H1 (cell line): Measurements from ENCODE around the gene SBNO2. TPM values are rescaled to one million over a fixed set of nuclear protein-coding genes. Genes with fewer than 3 reads are reported as not detected.

Experiments
- CTCF ChIA-PET: fragments of 300-600 bp; sonication (Branson Sonifier 250); formaldehyde crosslinking; loops from one replicate; lab custom pipeline; 2021; ENCODE audit not compliant: partially characterized antibody; lab: Charles Lee
- POLR2A ChIA-PET: fragments of 300-600 bp; sonication (Branson Sonifier 250); formaldehyde crosslinking; loops from one replicate; lab custom pipeline; 2021; ENCODE audit warnings: inconsistent platforms; ENCODE audit not compliant: partially characterized antibody; lab: Charles Lee
- DNase-seq, 2 experiments: peaks; one replicate each; pipeline versions ENCODE4 v3.0.0 to v3.0.0-alpha.2; 2010 to 2022; ENCODE audit warnings: low spot score in 2 of 2, low read depth in 1 of 2, mixed read lengths in 1 of 2
- FAIRE-seq: peaks from 2 replicates; lab custom pipeline; 2011; peaks lifted over from hg19 to GRCh38; lab: Jason Lieb, UNC
- H2AFZ ChIP-seq: 2 replicates; pipeline ENCODE4 v1.8.1; 2012; ENCODE audit warnings: low read length, inconsistent platforms
- H2AK5ac ChIP-seq: 2 replicates; pipeline ENCODE4 v1.6.1; 2013; ENCODE audit warnings: low read depth, low read length
- H2BK120ac ChIP-seq: replicated peaks from 2 replicates; pipeline ENCODE3; 2013; ENCODE audit warnings: low read depth, low read length, inconsistent platforms
- H2BK12ac ChIP-seq: 2 replicates; pipeline ENCODE4 v1.6.1; 2013; ENCODE audit warnings: low read depth, low read length
- H2BK15ac ChIP-seq: 2 replicates; pipeline ENCODE4 v1.6.1; 2013; ENCODE audit warnings: low read length
- H2BK20ac ChIP-seq: 2 replicates; pipeline ENCODE4 v1.6.1; 2013; ENCODE audit warnings: low read length
- H2BK5ac ChIP-seq: 2 replicates; pipeline ENCODE4 v1.6.1; 2013; ENCODE audit warnings: low read depth, low read length
- H3K14ac ChIP-seq: 2 replicates; pipeline ENCODE4 v1.6.1; 2013; ENCODE audit warnings: inconsistent platforms; ENCODE audit not compliant: insufficient read length
- H3K18ac ChIP-seq: 2 replicates; pipeline ENCODE4 v1.6.1; 2013; ENCODE audit warnings: low read length; ENCODE audit errors: extremely low read depth
- H3K23ac ChIP-seq: 2 replicates; pipeline ENCODE4 v1.6.1; 2013; ENCODE audit warnings: inconsistent platforms; ENCODE audit not compliant: insufficient read length
- H3K23me2 ChIP-seq: 2 replicates; pipeline ENCODE4 v1.6.1; 2013; ENCODE audit warnings: low read depth, low read length
- H3K27ac ChIP-seq: 2 replicates; pipeline ENCODE4 v1.6.1; 2011; ENCODE audit warnings: low read depth, low read length, inconsistent platforms
- H3K27me3 ChIP-seq, 4 experiments: replicated peaks in 1 of 4; 1 replicate in 1 of 4; 2 replicates in 3 of 4; pipeline versions ENCODE4 v1.6.1 to v1.8.1; 2011 to 2013; ENCODE audit warnings: low read length in 3 of 4, mild to moderate bottlenecking in 3 of 4, inconsistent platforms in 2 of 4, mixed read lengths in 2 of 4, moderate library complexity in 1 of 4; ENCODE audit not compliant: control insufficient read depth in 3 of 4, insufficient read depth in 3 of 4; ENCODE audit errors: extremely low read depth in 1 of 4
- H3K36me3 ChIP-seq, 4 experiments: 2 replicates each; pipeline versions ENCODE4 v1.6.1 to v1.8.1; 2011 to 2013; ENCODE audit warnings: mild to moderate bottlenecking in 4 of 4, low read length in 3 of 4, moderate library complexity in 2 of 4, control low read depth in 1 of 4, inconsistent platforms in 1 of 4; ENCODE audit not compliant: insufficient read depth in 4 of 4, control insufficient read depth in 2 of 4
- H3K4ac ChIP-seq: replicated peaks from 2 replicates; pipeline ENCODE3; 2013; ENCODE audit warnings: low read length, low read depth, mixed read lengths, inconsistent platforms; ENCODE audit not compliant: insufficient read length
- H3K4me1 ChIP-seq, 4 experiments: replicated peaks in 1 of 4; 1 replicate in 1 of 4; 2 replicates in 3 of 4; pipeline versions ENCODE4 v1.6.1 to v1.8.1; 2011 to 2013; ENCODE audit warnings: low read length in 3 of 4, inconsistent platforms in 2 of 4, mixed read lengths in 1 of 4; ENCODE audit not compliant: insufficient read depth in 4 of 4, control insufficient read depth in 3 of 4
- H3K4me2 ChIP-seq, 2 experiments: 2 replicates each; pipeline versions ENCODE4 v1.6.1 to v1.8.1; 2011 to 2013; ENCODE audit warnings: low read depth in 2 of 2, low read length in 2 of 2, control low read depth in 1 of 2, inconsistent platforms in 1 of 2, mild to moderate bottlenecking in 1 of 2; ENCODE audit not compliant: insufficient read depth in 1 of 2
- H3K4me3 ChIP-seq, 4 experiments: fragments of 200-600, 300-600 bp in 1 of 4; sonication (generic), shearing (Covaris generic), sonication (Bioruptor Twin) in 1 of 4; 2 replicates each; pipeline versions ENCODE4 v1.5.1 to v1.8.1; 2011 to 2016; ENCODE audit warnings: low read length in 4 of 4, low read depth in 3 of 4, control low read depth in 2 of 4, inconsistent platforms in 2 of 4, mild to moderate bottlenecking in 2 of 4, mixed read lengths in 1 of 4, moderate library complexity in 1 of 4; ENCODE audit not compliant: insufficient read depth in 2 of 4; ENCODE audit errors: extremely low read depth in 1 of 4
- H3K56ac ChIP-seq: replicated peaks from 2 replicates; pipeline ENCODE3; 2013; ENCODE audit warnings: low read depth, mild to moderate bottlenecking, mixed read lengths, low read length, inconsistent platforms; ENCODE audit not compliant: insufficient read length
- H3K79me1 ChIP-seq: 2 replicates; pipeline ENCODE4 v1.6.1; 2013; ENCODE audit warnings: low read depth, low read length, control low read depth
- H3K79me2 ChIP-seq, 2 experiments: 2 replicates each; pipeline versions ENCODE4 v1.6.1 to v1.8.1; 2012 to 2013; ENCODE audit warnings: low read length in 2 of 2, mild to moderate bottlenecking in 2 of 2, inconsistent platforms in 1 of 2; ENCODE audit not compliant: insufficient read depth in 2 of 2, control insufficient read depth in 1 of 2
- H3K9ac ChIP-seq, 4 experiments: replicated peaks in 1 of 4; 1 replicate in 1 of 4; 2 replicates in 3 of 4; pipeline versions ENCODE4 v1.6.1 to v1.8.1; 2011 to 2013; ENCODE audit warnings: low read depth in 3 of 4, low read length in 3 of 4, control low read depth in 2 of 4, mild to moderate bottlenecking in 2 of 4, moderate library complexity in 2 of 4, inconsistent platforms in 1 of 4; ENCODE audit errors: extremely low read depth in 1 of 4
- H3K9me3 ChIP-seq, 2 experiments: 2 replicates each; pipeline versions ENCODE4 v1.6.1 to v1.8.1; 2012 to 2013; ENCODE audit warnings: mild to moderate bottlenecking in 2 of 2, moderate library complexity in 2 of 2, control low read depth in 1 of 2, inconsistent platforms in 1 of 2, low read depth in 1 of 2, low read length in 1 of 2, mixed read lengths in 1 of 2; ENCODE audit not compliant: insufficient read depth in 2 of 2
- H4K20me1 ChIP-seq, 2 experiments: replicated peaks in 1 of 2; 2 replicates each; pipeline versions ENCODE3 to v1.8.1; 2011 to 2013; ENCODE audit warnings: inconsistent platforms in 2 of 2, low read length in 2 of 2, mild to moderate bottlenecking in 1 of 2; ENCODE audit not compliant: insufficient read depth in 2 of 2, control insufficient read depth in 1 of 2
- H4K5ac ChIP-seq: 2 replicates; pipeline ENCODE4 v1.6.1; 2013; ENCODE audit warnings: low read length, low read depth, mixed read lengths, inconsistent platforms; ENCODE audit not compliant: insufficient read length
- H4K8ac ChIP-seq: 2 replicates; pipeline ENCODE4 v1.8.0; 2013; ENCODE audit warnings: mild to moderate bottlenecking, moderate library complexity, low read length, inconsistent platforms; ENCODE audit not compliant: insufficient read depth; ENCODE audit errors: extremely low read depth
- H4K91ac ChIP-seq: replicated peaks from 2 replicates; pipeline ENCODE3; 2013; ENCODE audit warnings: low read length, mixed read lengths, inconsistent platforms; ENCODE audit not compliant: insufficient read length
- ASH2L ChIP-seq: fragments of 200-600, 300-600 bp; sonication (generic); IDR thresholded peaks from one replicate; pipeline ENCODE4 v1.7.1; 2017; ENCODE audit warnings: low read length
- CTBP2 ChIP-seq: IDR thresholded peaks from 2 replicates; pipeline ENCODE4 v1.7.0; 2011; ENCODE audit warnings: borderline replicate concordance, mild to moderate bottlenecking, moderate library complexity, mixed read lengths, low read length; ENCODE audit not compliant: insufficient read depth, insufficient read length
- HDAC6 ChIP-seq: IDR thresholded peaks from one replicate; pipeline ENCODE4 v1.7.1; 2012; ENCODE audit warnings: low read depth, mild to moderate bottlenecking, inconsistent platforms, low read length, moderate library complexity
- JUND ChIP-seq: IDR thresholded peaks from 2 replicates; pipeline ENCODE4 v1.6.1; 2011; ENCODE audit warnings: mild to moderate bottlenecking, improper control_type of control experiment, low read length
- MAX ChIP-seq: IDR thresholded peaks from 2 replicates; pipeline ENCODE4 v1.6.1; 2012; ENCODE audit warnings: inconsistent platforms
- PHF8 ChIP-seq: fragments of 200-600 bp; sonication (generic); conservative IDR thresholded peaks from 2 replicates; pipeline ENCODE4 v1.7.1; 2012; ENCODE audit warnings: low read depth, mild to moderate bottlenecking, inconsistent platforms, low read length, moderate library complexity
- RBBP5 ChIP-seq: IDR thresholded peaks from 2 replicates; pipeline ENCODE4 v1.7.1; 2012; ENCODE audit warnings: low read depth, mild to moderate bottlenecking, inconsistent platforms, low read length, moderate library complexity, borderline replicate concordance
- SP2 ChIP-seq: IDR thresholded peaks from 2 replicates; pipeline ENCODE4 v1.6.1; 2012; ENCODE audit warnings: mild to moderate bottlenecking, low read length, inconsistent platforms
- YY1 ChIP-seq: IDR thresholded peaks from 2 replicates; pipeline ENCODE4 v1.6.1; 2011; ENCODE audit warnings: low read depth, mild to moderate bottlenecking, low read length
- WGBS, 2 experiments: shearing (Covaris generic) in 1 of 2; methylation state at CpG; one replicate each; pipeline versions ENCODE4 v1.1.6 to v1.1.7; 2013 to 2015; ENCODE audit warnings: low lambda C conversion rate in 2 of 2, mixed read lengths in 2 of 2, inconsistent platforms in 1 of 2, low coverage in 1 of 2, missing lambda C conversion rate in 1 of 2; ENCODE audit not compliant: insufficient replicate concordance in 2 of 2, insufficient coverage in 1 of 2, insufficient read length in 1 of 2; ENCODE audit errors: extremely low coverage in 1 of 2, missing lambda C conversion rate in 1 of 2; 5-methylcytosine and 5-hydroxymethylcytosine counted together
- polyA plus RNA-seq, 7 experiments: library from polyadenylated mRNA; depleted of rRNA in 3 of 7; stranded (reverse) in 5 of 7; unstranded in 2 of 7; fragments of >200 nt in 5 of 7; fragments of 200-250 nt in 2 of 7; gene quantifications; 1 replicate in 5 of 7; 2 replicates in 1 of 7; 4 replicates in 1 of 7; pipeline versions ENCODE4 v1.2.1 to v1.2.3, GENCODE V29; 2011 to 2013; ENCODE audit warnings: missing spikeins in 2 of 7, mixed read lengths in 2 of 7
- total RNA-seq: library from RNA; stranded (reverse); fragmentation: NEBNext Ultra II Directional; extraction: Animal tissue kit (Norgen Biotek cat#: 25700); gene quantifications from 2 replicates; pipeline ENCODE4 v1.2.1, GENCODE V29; 2021

Gene SBNO2
- total and polyA plus RNA-seq, 2 of the 8 experiments (the other 6 are each of a cell fraction or from before 2014, with no cell fraction given) = 12.2 to 31.4 TPM

- FAIRE-seq (no peak), DNase-seq (no peak)
- Histone ChIP-seq H3K9me3 (no peaks in the 10 kb centered on the region), H3K14ac (no peak overlapping the region), H3K23me2 (peaks cover 3% of the 10 kb centered on the region; the same call in 1 of the 2 replicates), H3K23ac (no peak overlapping the region), H3K27me3 (no peaks in the 10 kb centered on the region), H3K9ac (no peak overlapping the region), H2BK12ac (no peak overlapping the region), H3K27ac (no peak overlapping the region), H3K18ac (no peak overlapping the region), H3K79me1 (peaks cover 2% of the 10 kb centered on the region; the same call in 1 of the 2 replicates), H3K4me2 (no peak overlapping the region), H2BK20ac (no peak overlapping the region), H4K5ac (no peak overlapping the region), H3K36me3 (peaks cover 0 to 11% (median 1%) of the 10 kb centered on the region in 4 experiments; a peak in 2 of 8 replicates), H2BK15ac (no peak overlapping the region), H3K4me3 (no peak overlapping the region), H2BK5ac (peak overlapping the region; percentile 10; the same call in 1 of the 2 replicates), H4K91ac (no peak overlapping the region), H3K79me2 (no peaks in the 10 kb centered on the region), H3K4ac (no peak overlapping the region), H2BK120ac (no peak overlapping the region), H3K56ac (no peak overlapping the region), H2AK5ac (no peak overlapping the region), H4K8ac (no peak overlapping the region), H2AFZ (no peak overlapping the region), H3K4me1 (peaks cover 0 to 15% (median 7%) of the 10 kb centered on the region in 4 experiments; a peak in 5 of 7 replicates), H4K20me1 (peaks cover 0 to 4% of the 10 kb centered on the region in 2 experiments)
- CTCF ChIA-PET = interaction anchor here (0.6 to 2.0 kb wide), 4 partner anchors 12 to 356 kb away, joined by 3 to 4 read pairs (median 4); no protein-coding TSS in a partner anchor
- POLR2A ChIA-PET = interaction anchor here (1.2 to 1.7 kb wide), 2 partner anchors 11 to 53 kb away, joined by 3 to 6 read pairs; no protein-coding TSS in a partner anchor
- WGBS, 2 experiments = 93% methylated on average over 30 of the region's 33 CpGs; no CpG with 5 or more reads in 1 of the 2 experiments
- no peak for TF ChIP-seq SP2
- TF ChIP-seq CTBP2 = no peak
- TF ChIP-seq YY1 = no peak
- TF ChIP-seq HDAC6 = no peak
- TF ChIP-seq PHF8 = no peak
- no peak for TF ChIP-seq MAX
- TF ChIP-seq ASH2L = no peak
- TF ChIP-seq JUND = no peak
- TF ChIP-seq RBBP5 = no peak
Observed at GRCh38 chr19:1143828-1144399, 30.2 kb downstream of the SBNO2 start.
